Lower leg skin (tissue), 3 donors: ENCODE measurements around the gene RBMS2.
"Not testable (repeated sequence)": the region's sequence is repeated elsewhere in the genome, so short reads cannot be mapped to it uniquely, and the experiment has no call there.

Experiments used
- CTCF ChIP-seq, 3 donors: fragments of 450-650 bp; IDR thresholded peaks; one replicate each; pipeline ENCODE4 v1.5.1; 2016; ENCODE audit warnings: antibody characterized with exemption in 3 of 3, mild to moderate bottlenecking in 3 of 3, moderate library complexity in 2 of 3
- POLR2A ChIP-seq, 2 donors: fragments of 450-650 bp; IDR thresholded peaks; one replicate each; pipeline ENCODE4 v1.6.1; 2016 to 2017; ENCODE audit warnings: antibody characterized with exemption in 2 of 2, mild to moderate bottlenecking in 1 of 2, moderate library complexity in 1 of 2

GRCh38 chr12:56499879-56500278 lies 21.7 kb upstream of the RBMS2 start:
- TF ChIP-seq CTCF, POLR2A (IDR thresholded peaks at IDR 0.05): not testable (repeated sequence)
